Activated CD8-positive, alpha-beta memory T cell treated with anti-CD3 and anti-CD28 coated beads, Interleukin-2, amount 50 U/mL, for 1 hour (primary cell): ENCODE data around the gene EXOC6B.

Source experiments
- DNase-seq: peaks from one replicate; pipeline ENCODE4 v3.0.0-alpha.2; 2020; ENCODE audit errors: extremely low read depth

Gene EXOC6B

DNA sequence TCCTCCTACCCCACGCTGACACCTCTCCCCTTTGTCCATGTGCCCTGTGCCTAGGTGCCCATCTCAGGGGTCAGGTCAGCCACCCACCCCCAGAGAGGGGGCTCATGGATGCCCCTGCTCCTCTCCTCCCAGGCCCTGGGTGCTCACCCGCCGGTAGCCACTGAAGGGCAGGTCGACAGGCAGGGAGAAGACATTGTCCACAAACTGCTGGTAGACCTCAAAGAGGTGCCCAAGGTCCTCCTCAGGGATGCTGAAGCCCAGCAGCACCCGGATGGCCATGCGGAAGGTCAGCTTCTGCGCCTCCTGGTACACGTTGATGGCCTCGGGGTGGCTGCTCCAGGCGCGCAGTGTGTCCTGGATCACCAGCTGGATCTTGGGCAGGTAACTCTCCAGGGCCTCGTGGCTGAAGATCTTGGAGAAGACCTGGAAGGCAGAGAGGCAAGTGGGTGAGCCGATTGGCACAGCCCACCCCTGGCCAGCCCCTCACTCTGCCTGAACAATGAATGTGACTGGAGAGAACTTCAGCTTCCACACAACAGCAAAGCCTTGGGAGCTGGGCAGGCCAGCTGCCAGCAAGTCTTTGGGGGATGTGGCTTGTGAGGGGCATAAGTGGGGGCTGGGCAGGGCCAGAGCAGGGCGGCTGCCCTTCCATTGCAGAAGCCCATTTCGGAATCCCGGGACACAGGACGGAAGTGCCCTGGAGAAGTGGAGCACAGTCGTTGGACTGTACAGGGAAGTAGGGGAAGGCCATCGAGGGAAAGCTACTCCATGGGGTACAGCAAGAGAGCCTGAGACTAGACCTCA lies 690.6 kb downstream of the EXOC6B start:
- DNase-seq, result no peak

DNA sequence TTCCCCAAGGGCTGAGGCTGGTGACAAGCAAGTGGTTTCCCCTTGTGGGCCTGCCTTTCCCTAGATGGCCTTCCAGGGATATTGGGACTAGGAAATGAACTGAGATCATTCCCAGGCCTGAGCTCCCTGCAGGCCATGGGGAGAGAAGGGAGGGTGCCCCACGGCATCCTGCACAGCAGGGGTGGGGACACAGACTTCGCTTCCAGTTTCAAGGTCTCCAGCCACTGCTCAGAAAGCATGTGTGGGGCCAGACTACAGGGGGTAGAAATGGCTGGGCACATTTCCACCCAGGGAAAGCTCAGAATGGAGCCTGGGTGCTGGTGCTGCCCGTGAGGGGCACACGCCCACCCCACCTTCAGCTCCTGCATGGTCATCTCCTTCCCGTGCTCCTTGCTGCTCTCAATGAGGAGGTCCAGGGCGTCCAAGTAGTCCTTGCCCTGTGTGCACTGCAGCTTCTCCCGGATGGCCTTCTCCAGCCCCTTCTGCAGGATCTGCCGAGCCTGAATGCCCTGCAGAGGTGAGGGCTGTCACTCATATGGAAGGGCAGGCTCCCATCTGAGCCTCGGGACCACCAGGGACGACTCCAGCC lies 691.3 kb downstream of the EXOC6B start:
- DNase-seq, result no peak

DNA sequence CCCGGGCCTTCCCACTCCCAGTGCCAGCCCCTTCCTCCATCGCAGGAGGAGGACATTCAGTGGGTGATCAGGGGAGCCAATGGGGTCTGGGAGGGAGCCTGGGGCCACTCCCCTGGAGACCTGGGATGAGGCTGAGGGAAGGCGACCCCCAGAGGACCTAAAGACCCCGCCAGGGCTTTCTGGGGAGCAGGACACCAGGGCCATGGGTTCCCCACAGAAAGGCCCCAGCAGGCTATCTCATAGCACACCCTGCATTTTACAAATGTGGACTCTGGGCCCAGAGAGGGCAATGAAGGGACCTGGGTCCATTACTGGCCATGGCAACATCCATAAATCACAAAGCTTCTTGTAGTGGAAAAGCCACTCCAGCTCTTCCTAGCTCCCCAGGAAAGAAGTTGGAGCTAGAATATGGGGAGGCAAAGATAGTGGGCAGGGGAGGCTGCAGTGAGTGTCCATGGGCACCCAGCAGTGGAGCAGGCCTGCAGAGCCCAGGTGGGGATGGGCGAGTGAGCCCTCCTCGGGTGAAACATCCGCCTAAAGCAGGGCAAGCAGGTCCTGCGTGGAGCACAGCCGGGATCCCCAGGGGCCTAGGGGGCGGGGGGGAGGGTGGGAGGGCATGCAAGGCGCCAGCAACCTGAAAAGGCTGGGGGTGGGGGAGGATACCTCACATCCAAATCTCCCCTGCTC lies 692.0 kb downstream of the EXOC6B start:
- no peak for DNase-seq

DNA sequence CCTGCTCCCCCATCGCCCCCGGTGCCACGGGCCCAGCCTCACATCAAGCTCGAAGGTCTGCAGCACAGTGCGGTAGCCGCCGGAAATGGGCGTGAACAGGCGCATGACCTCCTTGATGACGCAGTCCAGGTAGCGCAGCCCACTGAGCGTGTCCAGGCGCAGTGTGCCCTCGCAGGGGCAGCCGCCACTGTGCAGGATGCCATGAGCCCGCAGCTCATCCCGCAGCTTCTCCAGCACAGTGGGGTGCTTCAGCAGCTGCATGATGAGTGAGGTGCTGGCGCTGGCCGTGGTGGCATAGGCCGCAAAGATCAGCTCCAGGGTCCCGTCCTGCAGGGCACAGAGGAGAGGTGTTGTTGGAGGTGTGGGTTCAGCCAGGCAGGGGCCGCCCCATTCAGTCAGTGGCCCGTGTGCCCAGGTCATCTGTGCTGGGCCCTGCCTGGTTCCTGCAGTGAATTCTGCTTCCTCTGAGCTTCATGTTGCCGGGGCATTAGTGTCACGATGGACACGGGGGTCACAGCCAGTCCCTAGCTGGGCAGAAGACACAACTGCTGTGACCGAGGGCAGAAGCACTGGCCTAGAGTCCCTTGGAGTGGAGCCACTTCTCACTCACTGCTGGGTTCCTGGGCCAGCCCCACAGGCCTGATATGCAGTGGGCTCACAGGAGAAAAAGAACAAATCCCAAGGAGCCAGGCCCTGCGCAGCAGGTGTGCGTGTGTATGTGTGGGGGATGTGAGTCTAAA lies 692.7 kb downstream of the EXOC6B start:
- DNase-seq, result no peak

DNA sequence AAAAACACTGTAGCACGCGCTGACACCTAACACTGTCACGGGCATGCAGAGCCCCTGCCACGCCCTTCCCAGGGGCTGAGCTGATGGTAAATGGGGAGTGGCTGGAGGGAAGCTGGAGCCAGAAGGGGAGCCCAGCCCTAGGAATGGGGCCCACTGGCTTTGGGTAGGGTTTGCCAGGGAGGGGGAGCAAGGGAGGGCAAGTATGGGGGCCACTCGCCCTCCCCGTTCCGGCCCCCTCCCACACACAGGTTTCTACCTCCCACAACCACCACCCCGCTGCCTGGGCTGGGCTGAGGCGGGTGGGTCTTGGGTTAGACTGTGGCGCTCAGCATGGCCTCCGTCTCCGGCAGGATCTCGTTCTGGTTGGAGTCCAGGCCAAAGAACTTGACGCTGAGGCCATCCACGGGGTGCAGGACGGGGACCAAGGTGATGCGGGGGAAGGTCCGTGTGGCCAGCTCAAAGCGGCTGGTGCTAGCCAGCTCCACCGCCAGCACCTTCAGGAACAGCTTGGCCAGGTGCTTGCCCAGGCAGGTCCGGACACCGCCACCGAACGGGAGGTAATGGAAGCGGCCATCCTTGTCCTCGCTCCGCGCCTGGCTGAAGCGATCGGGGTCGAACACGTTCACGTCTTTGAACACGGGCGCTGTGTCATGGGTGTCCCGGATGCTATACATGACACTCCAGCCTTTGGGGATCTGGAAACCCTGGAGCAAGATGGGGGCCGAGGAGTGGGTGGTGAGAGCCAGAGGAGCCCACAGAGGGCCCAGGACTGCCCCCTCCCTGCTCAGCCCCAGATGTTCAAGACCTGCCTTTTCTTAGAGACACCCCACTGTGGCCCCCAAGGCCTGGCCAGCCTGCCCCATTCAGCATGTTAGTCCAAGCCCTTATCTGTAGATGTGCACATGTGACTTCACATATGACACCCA lies 693.7 kb downstream of the EXOC6B start:
- no peak for DNase-seq

DNA sequence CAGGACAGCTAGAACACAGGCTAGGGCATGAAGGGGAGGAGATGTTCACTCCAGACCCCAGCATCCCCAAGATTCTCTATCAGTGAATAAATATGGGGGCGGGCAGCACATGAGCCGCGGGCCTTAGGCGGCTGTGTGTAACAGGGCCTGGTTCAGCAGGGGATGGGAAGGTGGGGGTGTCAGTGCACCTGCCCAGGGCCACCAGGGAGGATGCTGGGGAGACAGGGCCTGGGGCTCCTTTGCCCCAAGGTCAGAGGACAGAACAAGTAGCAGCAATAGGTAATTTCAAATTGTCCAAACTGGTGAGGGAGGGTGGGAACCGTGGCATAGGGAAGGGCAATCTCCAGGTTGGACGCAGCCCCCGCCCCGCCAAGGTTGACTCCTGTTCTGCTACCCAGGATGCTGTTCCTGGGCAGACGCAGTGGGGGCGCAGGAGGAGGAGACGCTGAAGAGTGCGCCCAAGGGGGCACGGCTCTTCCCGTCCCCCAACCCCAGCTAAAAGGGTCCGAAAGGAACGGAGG lies 694.4 kb downstream of the EXOC6B start:
- DNase-seq, result no peak

DNA sequence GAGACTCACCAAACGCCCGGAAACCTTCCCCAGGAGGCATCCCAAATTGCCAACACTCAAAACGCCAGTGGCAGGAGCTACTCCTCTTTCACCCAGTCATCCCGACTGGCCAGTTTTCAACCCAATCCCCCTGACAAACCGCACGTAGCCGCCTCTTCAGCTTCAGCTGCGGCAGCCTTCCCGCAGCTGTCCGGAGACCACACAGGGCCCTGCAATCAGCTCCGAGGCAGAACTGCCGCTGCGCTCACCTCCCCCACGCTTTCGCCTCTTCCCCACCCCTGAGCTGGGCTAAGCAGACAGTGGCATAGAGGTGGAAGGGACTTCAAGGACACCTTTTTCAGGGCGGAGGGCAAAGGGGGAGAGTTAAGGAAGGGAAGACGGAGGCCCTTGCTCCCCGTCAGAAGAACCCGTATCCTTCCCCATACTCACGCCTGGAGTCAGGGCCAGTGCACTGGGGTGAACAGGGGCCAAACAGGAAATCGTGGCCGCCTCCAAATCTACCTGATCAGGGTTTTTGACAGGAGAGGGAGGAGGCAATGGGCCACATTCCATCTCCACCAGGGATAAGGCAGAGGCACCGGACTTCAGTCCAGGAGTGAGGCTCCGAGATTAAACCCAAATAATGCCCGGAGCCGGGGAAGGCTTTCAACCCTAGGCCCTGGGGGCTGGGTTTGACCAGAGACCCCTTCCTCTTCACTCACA lies 695.0 kb downstream of the EXOC6B start:
- no peak for DNase-seq

DNA sequence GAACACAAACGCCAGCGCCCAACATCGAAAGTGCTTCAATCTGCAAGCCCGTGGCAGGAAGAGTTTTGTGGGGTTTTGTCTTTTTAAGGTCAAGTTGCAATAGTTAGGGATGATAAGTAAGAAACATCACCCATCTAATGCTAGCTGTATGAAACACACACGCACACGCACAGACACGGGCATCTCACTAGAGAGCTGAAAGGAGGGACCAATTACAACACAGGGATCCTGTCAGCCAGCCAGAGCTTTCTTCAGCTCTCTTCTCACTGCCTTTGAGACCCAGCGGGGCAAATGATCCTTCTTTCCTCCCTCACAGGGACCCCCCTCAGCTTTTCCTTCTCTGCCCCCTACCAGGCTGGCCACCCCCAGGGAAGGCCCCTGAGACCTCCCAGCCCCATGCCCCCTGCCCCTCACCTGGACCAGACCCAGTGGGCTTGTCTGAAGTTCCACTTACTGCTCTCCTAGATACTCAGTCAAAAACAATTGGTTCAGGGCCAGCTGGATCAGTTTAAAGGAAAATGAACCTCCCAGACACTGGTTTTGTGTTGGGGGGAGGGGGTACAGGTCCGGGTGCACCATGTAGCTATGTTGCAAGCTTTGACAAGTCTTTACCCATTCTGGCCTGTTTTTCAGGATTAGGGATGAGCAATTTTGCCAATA lies 696.0 kb downstream of the EXOC6B start:
- DNase-seq, result no peak

DNA sequence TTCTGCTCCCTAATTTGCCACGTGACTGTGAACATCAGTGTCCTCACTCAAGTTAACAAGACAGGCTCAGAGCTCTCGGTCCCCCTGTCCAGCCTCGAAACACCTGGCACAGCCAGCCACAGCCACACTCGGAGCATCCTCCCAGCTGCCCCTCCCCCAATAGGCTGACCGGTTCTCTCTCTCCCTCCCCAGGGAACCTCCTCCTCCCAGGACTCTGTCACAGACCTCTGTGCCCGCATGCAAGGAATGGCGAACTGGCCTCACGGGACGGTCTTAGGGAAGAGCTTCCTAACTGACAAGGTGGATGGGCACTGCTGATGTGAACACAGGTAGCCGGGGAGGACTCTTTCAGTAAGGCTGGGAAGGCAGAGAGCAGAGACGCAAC lies 697.0 kb downstream of the EXOC6B start:
- DNase-seq, result no peak

DNA sequence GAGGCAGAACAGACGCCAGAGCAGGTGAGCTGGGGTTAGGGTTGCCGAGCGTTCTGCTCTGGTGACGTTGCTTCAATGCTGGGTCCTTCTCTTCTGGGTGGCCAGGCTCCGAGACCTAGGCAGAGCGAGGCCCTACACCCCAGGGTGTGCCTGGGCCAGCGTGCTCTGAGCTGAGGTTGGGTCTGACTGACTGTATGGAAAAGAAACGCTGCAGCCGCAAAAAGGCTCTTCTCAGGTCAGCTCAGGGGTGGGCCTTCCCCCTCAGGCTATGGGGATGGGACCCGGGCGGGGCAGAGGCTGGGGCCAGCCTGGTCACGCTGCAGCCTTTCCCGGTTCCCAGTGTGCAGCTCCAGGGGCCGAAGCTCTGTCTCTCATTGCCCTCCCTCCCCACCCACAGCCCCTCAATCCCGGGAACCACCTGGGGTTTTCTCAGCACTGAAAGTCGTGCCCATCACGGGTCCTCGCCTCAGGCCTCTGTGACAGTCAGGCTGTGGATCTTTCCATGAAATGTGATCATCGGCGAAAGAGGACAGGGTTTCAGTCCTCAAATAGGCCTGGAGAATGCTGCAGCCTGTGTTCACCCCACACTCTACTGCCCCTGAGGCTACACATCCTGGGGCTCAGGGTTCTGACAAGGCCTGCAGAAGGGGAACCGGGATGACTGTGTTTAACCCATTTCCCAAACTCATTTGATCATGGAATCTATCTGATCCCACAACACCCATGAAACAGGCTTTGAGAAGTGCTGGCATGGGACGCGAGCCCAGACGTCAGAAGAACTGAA lies 697.6 kb downstream of the EXOC6B start:
- no peak for DNase-seq

DNA sequence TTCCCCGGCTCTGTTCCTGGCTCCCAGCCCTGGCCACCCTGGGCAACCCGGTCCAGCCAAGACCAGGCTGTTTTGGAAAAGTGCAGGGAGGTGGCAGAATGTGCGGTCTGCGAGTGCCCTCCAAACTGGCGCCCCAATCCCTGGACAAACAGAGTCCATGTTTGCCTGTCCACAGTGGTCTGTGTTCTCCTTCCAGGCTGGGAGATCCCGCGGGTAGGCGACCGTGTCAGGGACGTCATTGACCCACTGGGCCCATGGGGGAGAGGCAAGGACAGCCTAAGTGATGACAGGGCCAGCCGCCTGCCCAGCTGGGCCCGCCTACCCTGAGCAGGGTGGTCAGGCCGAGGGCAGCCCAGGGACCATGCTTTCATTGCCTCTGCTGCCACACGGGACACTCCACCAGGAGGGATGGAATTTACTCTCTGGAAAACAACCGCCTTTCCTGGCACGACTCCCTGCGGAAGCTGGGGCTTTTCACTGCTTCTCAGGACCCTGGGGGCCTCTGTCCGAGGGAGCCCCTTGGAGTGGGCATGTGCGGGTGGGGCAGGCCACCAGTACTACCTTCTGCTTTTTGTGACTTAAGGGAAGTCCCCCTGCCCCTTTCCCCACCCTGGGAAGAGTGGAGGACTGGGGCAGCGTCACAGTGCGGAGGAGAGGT lies 698.3 kb downstream of the EXOC6B start:
- DNase-seq, result no peak

DNA sequence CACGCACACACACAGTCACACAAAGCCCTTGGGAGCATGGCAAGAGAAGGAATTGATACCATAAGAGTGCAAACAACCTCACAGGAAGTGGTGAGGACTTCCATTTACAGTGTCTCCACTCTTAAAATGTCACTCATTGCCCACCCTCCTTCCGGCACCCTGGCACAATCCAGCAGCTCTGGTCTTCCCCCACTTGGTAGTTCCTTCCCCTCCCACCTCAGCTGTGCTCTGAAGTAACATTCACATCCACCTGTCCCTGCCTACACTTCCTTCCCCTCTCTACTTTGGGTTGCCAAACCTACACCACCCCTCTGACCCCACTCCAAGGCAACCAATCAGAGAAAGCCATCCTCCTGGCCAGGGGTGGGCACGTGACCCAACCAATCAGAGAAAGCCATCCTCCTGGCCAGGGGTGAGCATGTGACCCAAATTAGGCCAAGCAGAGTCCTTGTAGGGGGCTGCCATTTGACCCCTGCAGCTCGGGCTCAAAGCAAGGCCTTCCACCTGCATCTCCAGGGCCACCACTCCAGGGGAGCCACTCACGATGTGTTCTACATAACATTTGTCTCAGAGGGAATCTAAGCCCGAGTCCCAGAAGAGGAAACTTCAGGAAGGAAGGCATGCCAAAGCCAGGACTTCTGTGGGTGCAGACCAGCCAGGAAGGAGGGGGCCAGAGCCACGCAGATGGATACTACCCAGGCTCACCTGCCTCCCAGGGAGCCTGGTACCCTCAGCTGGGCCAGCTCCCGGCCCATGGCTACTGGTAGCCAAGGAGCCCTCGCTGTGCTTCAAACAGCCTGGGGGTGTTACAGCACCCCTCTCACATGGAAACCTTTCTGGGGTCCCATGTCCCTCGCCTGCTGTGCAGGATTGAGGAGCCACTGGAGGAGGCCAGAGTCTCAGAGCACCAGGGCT lies 699.4 kb downstream of the EXOC6B start:
- no peak for DNase-seq
